ENCODE measurements around the gene DCTN1. TPM values are rescaled to one million over a fixed set of nuclear protein-coding genes. Genes with fewer than 3 reads are reported as not detected.
A peak's percentile ranks its signal among the peaks of the same experiment; 100 is the strongest.

DCTN1 gene
- total RNA-seq (ENCODE audit: unreplicated experiment): 244 TPM
- long read RNA-seq, full-length matches to known transcripts: 44 of 75 reads
- long read RNA-seq, partial matches to known transcripts: 12 of 75 reads
- long read RNA-seq, other reads (novel, unspliced or antisense): 19 of 75 reads

DNA sequence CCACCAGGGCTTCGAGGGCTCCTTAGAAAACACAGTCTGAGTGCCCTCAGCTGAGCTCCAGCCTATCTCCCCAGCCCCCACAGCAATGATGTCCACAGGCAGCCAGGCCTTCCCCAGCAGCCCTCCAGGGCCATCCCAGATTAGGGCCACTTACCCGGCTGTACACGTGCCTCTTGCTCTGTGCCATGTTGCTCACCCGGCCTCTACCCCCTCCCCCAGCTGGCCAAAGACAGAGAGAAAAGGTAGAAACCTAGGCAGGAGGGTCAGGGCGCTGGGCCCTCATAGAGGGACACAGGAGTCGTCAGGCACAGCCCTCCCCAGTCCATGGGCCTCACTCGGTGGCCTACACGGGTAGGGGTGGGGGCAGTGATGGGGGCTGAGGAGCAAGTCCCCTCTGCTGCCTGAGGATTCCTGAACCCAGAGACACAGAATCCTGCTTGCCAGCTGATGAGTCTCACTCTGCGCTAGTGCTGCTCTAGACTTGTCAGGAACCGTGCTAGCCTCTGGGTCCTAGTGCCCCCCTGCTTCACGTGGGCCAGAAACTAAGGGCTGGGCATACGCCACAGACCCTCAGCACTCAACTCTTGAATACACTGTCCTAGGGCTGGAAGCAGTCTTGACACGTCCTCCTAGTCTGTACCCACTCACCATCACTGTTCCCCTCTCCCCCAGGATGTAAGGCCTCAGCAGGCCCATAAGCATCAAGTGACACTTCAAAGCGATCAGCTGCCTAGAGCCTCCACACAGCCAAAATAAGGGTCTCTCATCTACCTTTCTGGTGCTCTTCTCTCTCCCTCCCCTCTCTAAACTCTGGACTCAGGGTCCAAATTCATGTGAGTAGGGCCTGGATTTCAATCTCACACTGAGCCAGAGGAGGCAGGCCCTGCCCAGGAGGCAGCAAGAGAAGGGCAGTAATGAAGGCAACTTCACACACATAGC lies at the start of gene DCTN1:
Gene DCTN1 (minus strand): TSS at position 461 of the 939 bp plus-strand sequence. CDS start 274 bp downstream, at position 187.
- TF ChIP-seq, protein P1, sequence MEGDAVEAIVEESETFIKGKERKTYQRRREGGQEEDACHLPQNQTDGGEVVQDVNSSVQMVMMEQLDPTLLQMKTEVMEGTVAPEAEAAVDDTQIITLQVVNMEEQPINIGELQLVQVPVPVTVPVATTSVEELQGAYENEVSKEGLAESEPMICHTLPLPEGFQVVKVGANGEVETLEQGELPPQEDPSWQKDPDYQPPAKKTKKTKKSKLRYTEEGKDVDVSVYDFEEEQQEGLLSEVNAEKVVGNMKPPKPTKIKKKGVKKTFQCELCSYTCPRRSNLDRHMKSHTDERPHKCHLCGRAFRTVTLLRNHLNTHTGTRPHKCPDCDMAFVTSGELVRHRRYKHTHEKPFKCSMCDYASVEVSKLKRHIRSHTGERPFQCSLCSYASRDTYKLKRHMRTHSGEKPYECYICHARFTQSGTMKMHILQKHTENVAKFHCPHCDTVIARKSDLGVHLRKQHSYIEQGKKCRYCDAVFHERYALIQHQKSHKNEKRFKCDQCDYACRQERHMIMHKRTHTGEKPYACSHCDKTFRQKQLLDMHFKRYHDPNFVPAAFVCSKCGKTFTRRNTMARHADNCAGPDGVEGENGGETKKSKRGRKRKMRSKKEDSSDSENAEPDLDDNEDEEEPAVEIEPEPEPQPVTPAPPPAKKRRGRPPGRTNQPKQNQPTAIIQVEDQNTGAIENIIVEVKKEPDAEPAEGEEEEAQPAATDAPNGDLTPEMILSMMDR (IDR thresholded peaks at IDR 0.05; ENCODE audit: unreplicated experiment): no peak
- H3K4me3 Mint-ChIP-seq (ENCODE audit: unreplicated experiment): peak within 1 kb of the TSS; percentile 19
- H3K27me3 Mint-ChIP-seq (ENCODE audit: unreplicated experiment): no peaks in the 10 kb centered on the region
- H3K27ac Mint-ChIP-seq (ENCODE audit: unreplicated experiment): peak within 1 kb of the TSS; percentile 55
- H3K9me3 Mint-ChIP-seq (ENCODE audit: unreplicated experiment): no peaks in the 10 kb centered on the region
- peaks cover 29% of the 10 kb centered on the region for H3K36me3 Mint-ChIP-seq (ENCODE audit: low read depth, unreplicated experiment)
- DNase-seq (ENCODE audit: low spot score): peak; percentile 37
- peaks cover 34% of the 10 kb centered on the region for H3K4me1 Mint-ChIP-seq (ENCODE audit: unreplicated experiment)

DNA sequence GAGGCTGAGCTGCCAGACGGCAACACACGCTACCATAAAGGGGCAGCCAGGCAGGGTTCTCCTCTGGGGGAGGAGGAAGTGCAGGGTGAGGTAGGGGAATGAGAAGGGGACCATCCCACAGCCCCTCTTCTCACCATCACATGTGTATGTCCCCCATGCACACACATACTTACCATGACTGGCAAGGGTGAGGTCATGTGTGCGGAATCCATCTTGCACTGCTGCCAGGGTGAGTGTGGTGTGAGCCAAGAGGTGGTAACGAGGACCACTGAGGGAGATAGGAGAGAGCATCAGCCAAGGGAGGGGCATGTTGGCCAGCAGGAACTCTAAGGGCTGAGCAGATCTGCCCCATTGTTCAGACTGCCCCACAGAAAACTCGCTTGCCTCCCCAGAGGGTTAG lies 48.6 kb upstream of the DCTN1 start:
- H3K4me3 Mint-ChIP-seq (ENCODE audit: unreplicated experiment): peak overlapping the region; percentile 16

GRCh38 chr2:74427551-74427950 lies 47.4 kb upstream of the DCTN1 start:
- TF ChIP-seq, protein P1 (IDR thresholded peaks at IDR 0.05; ENCODE audit: unreplicated experiment): no peak
- Mint-ChIP-seq H3K27me3 (ENCODE audit: unreplicated experiment) (peaks cover 14% of the 10 kb centered on the region), H3K36me3 (ENCODE audit: low read depth, unreplicated experiment) (peaks cover 61% of the 10 kb centered on the region), H3K4me3 (ENCODE audit: unreplicated experiment) (peak overlapping the region; percentile 78), H3K4me1 (ENCODE audit: unreplicated experiment) (peaks cover 16% of the 10 kb centered on the region), H3K27ac (ENCODE audit: unreplicated experiment) (no peak overlapping the region), H3K9me3 (ENCODE audit: unreplicated experiment) (no peaks in the 10 kb centered on the region)
- no peak for DNase-seq (ENCODE audit: low spot score)

More for the DNA sequence above, 48.6 kb upstream of the DCTN1 start:
- peak overlapping the region; percentile 24 for H3K27ac Mint-ChIP-seq (ENCODE audit: unreplicated experiment)
- peaks cover 58% of the 10 kb centered on the region for H3K36me3 Mint-ChIP-seq (ENCODE audit: low read depth, unreplicated experiment)
- TF ChIP-seq, protein P1 (IDR thresholded peaks at IDR 0.05; ENCODE audit: unreplicated experiment): no peak
- peaks cover 12% of the 10 kb centered on the region for H3K27me3 Mint-ChIP-seq (ENCODE audit: unreplicated experiment)
- peaks cover 14% of the 10 kb centered on the region for H3K4me1 Mint-ChIP-seq (ENCODE audit: unreplicated experiment)
- no peaks in the 10 kb centered on the region for H3K9me3 Mint-ChIP-seq (ENCODE audit: unreplicated experiment)
- DNase-seq (ENCODE audit: low spot score): no peak

- Mint-ChIP-seq H3K27me3 (ENCODE audit: unreplicated experiment) (peaks cover 17% of the 10 kb centered on the region), H3K27ac (ENCODE audit: unreplicated experiment) (no peak overlapping the region), H3K36me3 (ENCODE audit: low read depth, unreplicated experiment) (peaks cover 51% of the 10 kb centered on the region)
Measured at GRCh38 chr2:74426181-74426758, 46.2 kb upstream of the DCTN1 start.

More at GRCh38 chr2:74426181-74426758, 46.2 kb upstream of the DCTN1 start:
- Mint-ChIP-seq H3K4me3 (ENCODE audit: unreplicated experiment) (peak overlapping the region; percentile 51), H3K4me1 (ENCODE audit: unreplicated experiment) (peaks cover 10% of the 10 kb centered on the region), H3K9me3 (ENCODE audit: unreplicated experiment) (no peaks in the 10 kb centered on the region)
- DNase-seq (ENCODE audit: low spot score): no peak
- TF ChIP-seq, protein P1 (IDR thresholded peaks at IDR 0.05; ENCODE audit: unreplicated experiment): no peak

All from endothelial cell (in vitro differentiated cells).